DND-41 (cell line): ENCODE results near the gene EID3.

Source experiments
- EZH2 ChIP-seq: IDR thresholded peaks from 3 replicates; pipeline ENCODE4 v1.6.1; 2012; ENCODE audit warnings: borderline replicate concordance, low read depth, mild to moderate bottlenecking, moderate library complexity, low read length, inconsistent platforms; ENCODE audit not compliant: severe bottlenecking
- TF ChIP-seq, protein P1 (sequence below): IDR thresholded peaks from 2 replicates; pipeline ENCODE4 v1.5.1; 2012; ENCODE audit warnings: borderline replicate concordance, low read length, moderate library complexity, mild to moderate bottlenecking; ENCODE audit not compliant: poor library complexity, severe bottlenecking; ENCODE audit errors: extremely low read depth

DNA sequence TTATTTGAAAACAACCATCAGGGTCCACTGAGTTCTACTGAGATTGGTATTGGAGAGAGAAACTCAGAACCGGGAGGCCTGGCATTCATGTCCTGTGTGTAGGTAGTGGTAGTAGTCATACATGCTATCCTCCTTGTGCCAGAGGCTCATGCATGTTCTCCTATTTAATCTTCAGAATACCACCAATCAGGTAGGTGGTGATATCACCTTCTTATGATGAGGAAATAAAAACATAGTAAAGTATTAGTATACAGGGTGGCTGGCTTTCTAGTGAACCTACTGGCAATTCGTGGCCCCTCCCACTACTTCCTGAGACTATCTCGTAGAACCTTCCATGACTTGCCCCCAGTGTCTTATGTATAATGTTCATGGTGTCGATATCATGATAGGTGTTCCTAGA is 40.5 kb upstream of the EID3 start:
- TF ChIP-seq, protein P1, sequence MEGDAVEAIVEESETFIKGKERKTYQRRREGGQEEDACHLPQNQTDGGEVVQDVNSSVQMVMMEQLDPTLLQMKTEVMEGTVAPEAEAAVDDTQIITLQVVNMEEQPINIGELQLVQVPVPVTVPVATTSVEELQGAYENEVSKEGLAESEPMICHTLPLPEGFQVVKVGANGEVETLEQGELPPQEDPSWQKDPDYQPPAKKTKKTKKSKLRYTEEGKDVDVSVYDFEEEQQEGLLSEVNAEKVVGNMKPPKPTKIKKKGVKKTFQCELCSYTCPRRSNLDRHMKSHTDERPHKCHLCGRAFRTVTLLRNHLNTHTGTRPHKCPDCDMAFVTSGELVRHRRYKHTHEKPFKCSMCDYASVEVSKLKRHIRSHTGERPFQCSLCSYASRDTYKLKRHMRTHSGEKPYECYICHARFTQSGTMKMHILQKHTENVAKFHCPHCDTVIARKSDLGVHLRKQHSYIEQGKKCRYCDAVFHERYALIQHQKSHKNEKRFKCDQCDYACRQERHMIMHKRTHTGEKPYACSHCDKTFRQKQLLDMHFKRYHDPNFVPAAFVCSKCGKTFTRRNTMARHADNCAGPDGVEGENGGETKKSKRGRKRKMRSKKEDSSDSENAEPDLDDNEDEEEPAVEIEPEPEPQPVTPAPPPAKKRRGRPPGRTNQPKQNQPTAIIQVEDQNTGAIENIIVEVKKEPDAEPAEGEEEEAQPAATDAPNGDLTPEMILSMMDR: no peak
- TF ChIP-seq EZH2: no peak
